PFSK-1 (cell line): Measurements from ENCODE around the gene SIK1.

Experiments used
- FOXP2 ChIP-seq: optimal IDR thresholded peaks from 2 replicates; pipeline ENCODE3; 2011; ENCODE audit warnings: borderline replicate concordance, control low read depth, inconsistent platforms; ENCODE audit not compliant: insufficient read depth; ENCODE audit errors: extremely low read length, extremely low read depth
- POLR2AphosphoS5 ChIP-seq: IDR thresholded peaks from 2 replicates; pipeline ENCODE4 v1.6.1; 2012; ENCODE audit warnings: low read depth, mild to moderate bottlenecking, control low read depth, low read length, moderate library complexity
- SIN3A ChIP-seq: IDR thresholded peaks from 2 replicates; pipeline ENCODE4 v1.6.1; 2012; ENCODE audit warnings: mild to moderate bottlenecking, low read length, moderate library complexity, borderline replicate concordance; ENCODE audit not compliant: insufficient read depth
- TAF1 ChIP-seq: IDR thresholded peaks from 2 replicates; pipeline ENCODE4 v1.6.1; 2012; ENCODE audit warnings: low read length, control low read depth, borderline replicate concordance; ENCODE audit not compliant: insufficient read depth
- TF ChIP-seq, protein P1 (sequence below), 2 experiments: IDR thresholded peaks; 2 replicates each; pipeline versions ENCODE4 v1.6.1 to v1.8.0; 2011 to 2012; ENCODE audit warnings: low read depth in 2 of 2, low read length in 2 of 2, control low read depth in 1 of 2, inconsistent platforms in 1 of 2, mild to moderate bottlenecking in 1 of 2, moderate library complexity in 1 of 2; ENCODE audit not compliant: insufficient read depth in 1 of 2

The SIK1 gene

DNA sequence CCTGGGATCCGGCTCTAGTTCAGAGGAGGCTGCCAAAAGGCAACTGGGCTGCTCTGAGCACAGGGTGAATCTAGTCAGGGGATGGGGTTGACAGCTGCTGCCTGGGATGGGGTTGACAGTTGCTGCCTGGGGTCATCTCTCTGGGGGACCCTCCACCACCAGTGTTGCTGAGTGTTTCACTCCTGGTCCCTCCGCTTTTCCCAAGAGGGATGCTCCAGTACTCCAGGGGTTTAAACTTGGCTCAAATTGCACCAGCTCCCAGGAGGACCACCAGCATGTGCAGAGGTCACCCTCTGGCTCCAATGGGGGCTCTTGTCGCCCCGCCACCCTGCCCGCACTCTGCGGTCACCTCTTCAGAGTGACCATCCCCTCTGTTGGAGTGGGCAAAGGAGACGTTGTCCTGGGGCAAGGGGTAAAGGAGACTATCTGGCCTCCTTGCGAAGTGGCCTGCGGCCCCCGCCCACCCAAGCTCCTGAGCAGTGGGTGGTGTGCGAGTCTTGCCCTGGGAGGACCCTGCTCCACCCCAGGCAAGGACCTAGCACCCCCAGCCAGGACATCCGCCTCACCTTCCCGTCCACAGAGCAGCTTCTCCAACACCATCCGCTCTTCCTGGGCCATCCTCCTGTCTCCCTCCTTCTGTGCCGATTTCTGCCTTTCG, 52.6 kb downstream of the SIK1 start:
- TF ChIP-seq POLR2AphosphoS5 (no peak), TAF1 (no peak), FOXP2 (no peak), SIN3A (no peak)
- TF ChIP-seq, protein P1, sequence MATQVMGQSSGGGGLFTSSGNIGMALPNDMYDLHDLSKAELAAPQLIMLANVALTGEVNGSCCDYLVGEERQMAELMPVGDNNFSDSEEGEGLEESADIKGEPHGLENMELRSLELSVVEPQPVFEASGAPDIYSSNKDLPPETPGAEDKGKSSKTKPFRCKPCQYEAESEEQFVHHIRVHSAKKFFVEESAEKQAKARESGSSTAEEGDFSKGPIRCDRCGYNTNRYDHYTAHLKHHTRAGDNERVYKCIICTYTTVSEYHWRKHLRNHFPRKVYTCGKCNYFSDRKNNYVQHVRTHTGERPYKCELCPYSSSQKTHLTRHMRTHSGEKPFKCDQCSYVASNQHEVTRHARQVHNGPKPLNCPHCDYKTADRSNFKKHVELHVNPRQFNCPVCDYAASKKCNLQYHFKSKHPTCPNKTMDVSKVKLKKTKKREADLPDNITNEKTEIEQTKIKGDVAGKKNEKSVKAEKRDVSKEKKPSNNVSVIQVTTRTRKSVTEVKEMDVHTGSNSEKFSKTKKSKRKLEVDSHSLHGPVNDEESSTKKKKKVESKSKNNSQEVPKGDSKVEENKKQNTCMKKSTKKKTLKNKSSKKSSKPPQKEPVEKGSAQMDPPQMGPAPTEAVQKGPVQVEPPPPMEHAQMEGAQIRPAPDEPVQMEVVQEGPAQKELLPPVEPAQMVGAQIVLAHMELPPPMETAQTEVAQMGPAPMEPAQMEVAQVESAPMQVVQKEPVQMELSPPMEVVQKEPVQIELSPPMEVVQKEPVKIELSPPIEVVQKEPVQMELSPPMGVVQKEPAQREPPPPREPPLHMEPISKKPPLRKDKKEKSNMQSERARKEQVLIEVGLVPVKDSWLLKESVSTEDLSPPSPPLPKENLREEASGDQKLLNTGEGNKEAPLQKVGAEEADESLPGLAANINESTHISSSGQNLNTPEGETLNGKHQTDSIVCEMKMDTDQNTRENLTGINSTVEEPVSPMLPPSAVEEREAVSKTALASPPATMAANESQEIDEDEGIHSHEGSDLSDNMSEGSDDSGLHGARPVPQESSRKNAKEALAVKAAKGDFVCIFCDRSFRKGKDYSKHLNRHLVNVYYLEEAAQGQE (IDR thresholded peaks at IDR 0.05; ENCODE audit: insufficient read depth in 1 of 2, low read depth in 2 of 2, low read length in 2 of 2): no peak

- TF ChIP-seq FOXP2 (no peak), TAF1 (no peak), SIN3A (no peak), POLR2AphosphoS5 (no peak)
- TF ChIP-seq, protein P1 (IDR thresholded peaks at IDR 0.05; ENCODE audit: insufficient read depth in 1 of 2, low read depth in 2 of 2, low read length in 2 of 2): no peak
These were observed 53.3 kb downstream of the SIK1 start for GRCh38 chr21:43373362-43374227.

- TF ChIP-seq SIN3A (no peak), FOXP2 (no peak), POLR2AphosphoS5 (no peak), TAF1 (no peak)
- TF ChIP-seq, protein P1 (IDR thresholded peaks at IDR 0.05; ENCODE audit: insufficient read depth in 1 of 2, low read depth in 2 of 2, low read length in 2 of 2): no peak
These were observed 54.1 kb downstream of the SIK1 start for GRCh38 chr21:43372663-43373361.

GRCh38 chr21:43371786-43372185, 55.1 kb downstream of the SIK1 start:
- no peak for TF ChIP-seq FOXP2
- no peak for TF ChIP-seq TAF1
- TF ChIP-seq POLR2AphosphoS5: no peak
- no peak for TF ChIP-seq SIN3A
- TF ChIP-seq, protein P1 (IDR thresholded peaks at IDR 0.05; ENCODE audit: insufficient read depth in 1 of 2, low read depth in 2 of 2, low read length in 2 of 2): no peak
